ENCODE data around the gene TIMP3. TPM values are rescaled to one million over a fixed set of nuclear protein-coding genes. Genes with fewer than 3 reads are reported as not detected.
A peak's percentile ranks its signal among the peaks of the same experiment; 100 is the strongest.
"Not testable (repeated sequence)": the region's sequence is repeated elsewhere in the genome, so short reads cannot be mapped to it uniquely, and the experiment has no call there.

The TIMP3 gene
- total RNA-seq, 4 donors from 2014 or later: 560 to 818 (median 738) TPM

DNA sequence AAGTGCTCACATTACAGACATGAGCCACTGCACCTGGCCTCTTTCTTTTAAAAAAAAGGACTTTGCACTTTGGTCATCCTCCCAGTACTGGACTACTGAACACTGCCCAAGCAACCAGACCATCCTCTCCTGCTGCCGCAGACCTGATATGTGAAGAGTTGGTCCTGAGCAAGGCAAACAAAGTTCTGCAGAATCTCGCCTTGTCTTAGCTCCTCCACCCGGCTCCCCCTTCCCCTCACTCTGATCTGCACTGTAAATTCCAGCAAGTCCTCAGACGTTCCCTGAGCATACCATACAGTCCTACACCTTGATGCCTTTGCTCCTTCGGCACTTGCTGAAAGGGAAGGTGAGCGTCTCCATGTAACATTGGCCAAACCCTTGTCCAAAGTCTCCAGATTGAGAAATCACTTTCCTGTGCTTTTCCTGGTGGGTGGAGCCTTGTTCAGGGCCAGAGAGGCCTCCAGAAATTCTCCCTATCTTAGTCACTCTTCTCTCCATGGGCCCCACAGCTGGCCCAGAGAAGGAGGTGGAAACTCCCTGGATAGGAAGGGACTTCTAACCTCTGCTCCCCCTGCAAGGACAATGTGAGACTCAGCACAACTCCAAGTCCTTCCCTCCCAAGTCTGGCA lies 47.0 kb upstream of the TIMP3 start:
- Histone ChIP-seq H3K4me1 (peaks cover 0 to 10% (median 0%) of the 10 kb centered on the region in 3 donors), H3K9me3 (no peaks in the 10 kb centered on the region), H3K27me3 (no peaks in the 10 kb centered on the region), H3K27ac (peak overlapping the region in 2 of 4 donors; percentile 57 to 66), H3K4me3 (no peak overlapping the region), H3K36me3 (no peaks in the 10 kb centered on the region)
- peak; percentile 29 for TF ChIP-seq POLR2AphosphoS5 (IDR thresholded peaks at IDR 0.05)
- no peak for TF ChIP-seq EP300 (IDR thresholded peaks at IDR 0.05)
- WGBS, 2 donors (ENCODE audit: low coverage in 1 of 2): 65 to 83% methylated on average over 3 of the region's 6 CpGs
- ATAC-seq: peak; percentile 90

DNA sequence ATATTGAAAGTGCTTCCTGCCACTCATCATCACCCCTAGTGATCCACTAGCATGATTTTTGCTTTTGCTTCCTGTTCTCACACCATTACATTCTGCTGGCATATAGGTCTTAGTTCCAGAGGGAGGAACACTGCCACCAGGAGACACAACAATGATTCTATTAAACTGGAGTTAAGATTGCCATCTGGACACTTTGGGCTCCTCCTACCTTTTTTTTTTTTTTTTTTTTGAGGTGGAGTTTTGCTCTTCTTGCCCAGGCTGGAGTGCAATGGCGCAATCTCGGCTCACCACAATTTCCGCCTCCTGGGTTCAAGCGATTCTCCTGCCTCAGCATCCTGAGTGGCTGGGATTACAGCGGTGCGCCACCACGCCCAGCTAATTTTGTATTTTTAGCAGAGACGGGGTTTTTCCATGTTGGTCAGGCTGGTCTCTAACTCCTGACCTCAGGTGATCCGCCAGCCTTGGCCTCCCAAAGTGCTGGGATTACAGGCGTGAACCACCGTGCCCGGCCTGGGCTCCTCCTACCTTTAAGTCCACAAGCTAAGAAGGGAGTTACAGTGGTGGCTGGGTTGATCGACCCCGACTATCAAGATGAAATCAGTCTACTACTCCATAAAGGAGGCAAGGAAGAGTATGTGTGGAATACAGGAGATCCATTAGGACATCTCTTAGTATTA lies 44.3 kb upstream of the TIMP3 start:
- H3K4me1 ChIP-seq: peaks cover 0 to 17% (median 3%) of the 10 kb centered on the region in 3 donors
- H3K9me3 ChIP-seq, H3K4me3 ChIP-seq, ATAC-seq, H3K27ac ChIP-seq, H3K36me3 ChIP-seq: not testable (repeated sequence)
- H3K27me3 ChIP-seq: peaks cover 11% of the 10 kb centered on the region
- no CpG with 5 or more reads among the region's 14 CpGs for WGBS, 2 donors (ENCODE audit: low coverage in 1 of 2)

- H3K4me1 ChIP-seq: peaks cover 0 to 9% (median 3%) of the 10 kb centered on the region in 3 donors
- H3K4me3 ChIP-seq: no peak overlapping the region
- TF ChIP-seq EP300 (IDR thresholded peaks at IDR 0.05): no peak
- no peak for TF ChIP-seq POLR2A (IDR thresholded peaks at IDR 0.05)
- no peak for TF ChIP-seq POLR2AphosphoS5 (IDR thresholded peaks at IDR 0.05)
- TF ChIP-seq CTCF (IDR thresholded peaks at IDR 0.05): no peak
- no peaks in the 10 kb centered on the region for H3K36me3 ChIP-seq
- WGBS, 2 donors (ENCODE audit: low coverage in 1 of 2): 77 to 92% methylated on average over 3 of the region's 3 CpGs
- ATAC-seq: no peak
- no peak overlapping the region for H3K27ac ChIP-seq
- peaks cover 11% of the 10 kb centered on the region for H3K27me3 ChIP-seq
- no peaks in the 10 kb centered on the region for H3K9me3 ChIP-seq
Observed at GRCh38 chr22:32758866-32759385, 42.6 kb upstream of the TIMP3 start.

- TF ChIP-seq CTCF (IDR thresholded peaks at IDR 0.05) (no peak), POLR2A (IDR thresholded peaks at IDR 0.05) (no peak), POLR2AphosphoS5 (IDR thresholded peaks at IDR 0.05) (no peak), EP300 (IDR thresholded peaks at IDR 0.05) (no peak)
- no peaks in the 10 kb centered on the region for H3K9me3 ChIP-seq
- no peak overlapping the region for H3K4me3 ChIP-seq
- peaks cover 0 to 22% (median 8%) of the 10 kb centered on the region in 3 donors for H3K4me1 ChIP-seq
- H3K27ac ChIP-seq: peak overlapping the region in 3 of 4 donors; percentile 37 to 59 (median 55)
- H3K27me3 ChIP-seq: peaks cover 11% of the 10 kb centered on the region
- 20 to 75% methylated on average over 1 to 5 of the region's 6 CpGs for WGBS, 2 donors (ENCODE audit: low coverage in 1 of 2)
- no peak for ATAC-seq
- H3K36me3 ChIP-seq: no peaks in the 10 kb centered on the region
Observed at GRCh38 chr22:32760396-32760795, 41.1 kb upstream of the TIMP3 start.

DNA sequence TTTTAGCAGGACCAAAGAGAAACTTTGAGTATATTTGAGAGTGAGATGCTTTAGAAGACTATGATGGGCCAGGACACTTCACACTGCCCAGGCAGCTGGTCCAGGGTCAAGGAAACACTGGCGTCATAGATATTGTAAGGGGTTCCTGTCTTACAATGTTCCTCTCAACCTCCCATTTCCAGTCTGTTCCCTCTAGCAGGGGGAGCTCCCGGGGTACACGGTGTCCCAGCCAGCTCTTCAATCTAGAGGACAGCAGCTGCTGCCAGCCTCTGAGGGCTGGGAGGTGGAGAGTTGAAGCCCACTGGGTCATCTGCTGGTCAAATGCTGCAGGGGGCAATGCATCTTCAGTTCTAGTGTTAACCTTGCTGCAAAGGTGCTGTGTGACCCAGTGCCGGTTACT lies 40.7 kb upstream of the TIMP3 start:
- Histone ChIP-seq H3K9me3 (no peaks in the 10 kb centered on the region), H3K27ac (peak overlapping the region in 3 of 4 donors; percentile 37 to 59 (median 55)), H3K4me3 (no peak overlapping the region), H3K27me3 (peaks cover 11% of the 10 kb centered on the region), H3K4me1 (peaks cover 0 to 22% (median 8%) of the 10 kb centered on the region in 3 donors), H3K36me3 (no peaks in the 10 kb centered on the region)
- 77 to 100% methylated on average over 1 to 4 of the region's 4 CpGs for WGBS, 2 donors (ENCODE audit: low coverage in 1 of 2)
- peak; percentile 38 for ATAC-seq
- TF ChIP-seq CTCF (IDR thresholded peaks at IDR 0.05) (no peak), POLR2A (IDR thresholded peaks at IDR 0.05) (no peak), EP300 (IDR thresholded peaks at IDR 0.05) (peak; percentile 44), POLR2AphosphoS5 (IDR thresholded peaks at IDR 0.05) (peak; percentile 62)

All from gastroesophageal sphincter (tissue), 4 donors.